Trophoblast cell (in vitro differentiated cells and primary cell): Measurements from ENCODE around the gene NHS.
A peak's percentile ranks its signal among the peaks of the same experiment; 100 is the strongest.

ENCODE experiments used
- DNase-seq, 2 donors: peaks; one replicate each; pipeline ENCODE4 v3.0.0-alpha.2; 2016
- H2AFZ ChIP-seq: 2 replicates; pipeline ENCODE4 v1.6.1; 2013; ENCODE audit warnings: low read length, moderate library complexity, mild to moderate bottlenecking; ENCODE audit not compliant: insufficient read depth, poor library complexity
- H2AK5ac ChIP-seq: 2 replicates; pipeline ENCODE4 v1.6.1; 2013; ENCODE audit warnings: mild to moderate bottlenecking, low read length
- H2BK120ac ChIP-seq: 2 replicates; pipeline ENCODE4 v1.6.1; 2013; ENCODE audit warnings: low read length, mild to moderate bottlenecking, moderate library complexity; ENCODE audit not compliant: insufficient read depth, poor library complexity
- H2BK12ac ChIP-seq: 2 replicates; pipeline ENCODE4 v1.6.1; 2013; ENCODE audit warnings: mild to moderate bottlenecking, low read length, moderate library complexity
- H2BK5ac ChIP-seq: 2 replicates; pipeline ENCODE4 v1.6.1; 2013; ENCODE audit warnings: low read length, low read depth, moderate library complexity, mild to moderate bottlenecking; ENCODE audit not compliant: poor library complexity
- H3K14ac ChIP-seq: 2 replicates; pipeline ENCODE4 v1.6.1; 2013; ENCODE audit warnings: mild to moderate bottlenecking, low read length
- H3K18ac ChIP-seq: 2 replicates; pipeline ENCODE4 v1.6.1; 2013; ENCODE audit warnings: mild to moderate bottlenecking, low read length
- H3K23ac ChIP-seq: 2 replicates; pipeline ENCODE4 v1.6.1; 2013; ENCODE audit warnings: low read length
- H3K27ac ChIP-seq: 2 replicates; pipeline ENCODE4 v1.5.1; 2013; ENCODE audit warnings: low read depth, mild to moderate bottlenecking, inconsistent platforms, low read length, moderate library complexity
- H3K27me3 ChIP-seq: 2 replicates; pipeline ENCODE4 v1.6.1; 2013; ENCODE audit warnings: inconsistent platforms, mild to moderate bottlenecking, low read length, moderate library complexity; ENCODE audit not compliant: insufficient read depth
- H3K36me3 ChIP-seq, 2 experiments: 1 replicate in 1 of 2; 2 replicates in 1 of 2; pipeline ENCODE4 v1.6.1; 2013; ENCODE audit warnings: low read length in 2 of 2, mild to moderate bottlenecking in 2 of 2, moderate library complexity in 1 of 2; ENCODE audit not compliant: insufficient read depth in 2 of 2, control insufficient read depth in 1 of 2
- H3K4ac ChIP-seq: 2 replicates; pipeline ENCODE4 v1.6.1; 2013; ENCODE audit warnings: low read depth, mild to moderate bottlenecking, low read length, moderate library complexity
- H3K4me1 ChIP-seq, 2 experiments: 1 replicate in 1 of 2; 2 replicates in 1 of 2; pipeline ENCODE4 v1.6.1; 2013; ENCODE audit warnings: low read length in 2 of 2, mild to moderate bottlenecking in 2 of 2, moderate library complexity in 1 of 2; ENCODE audit not compliant: insufficient read depth in 2 of 2, control insufficient read depth in 1 of 2
- H3K4me2 ChIP-seq: 2 replicates; pipeline ENCODE4 v1.6.1; 2013; ENCODE audit warnings: inconsistent platforms, mild to moderate bottlenecking, low read length, moderate library complexity
- H3K4me3 ChIP-seq: 2 replicates; pipeline ENCODE4 v1.5.1; 2013; ENCODE audit warnings: mild to moderate bottlenecking, low read depth, low read length, inconsistent platforms
- H3K79me1 ChIP-seq: one replicate; pipeline ENCODE4 v1.6.1; 2013; ENCODE audit warnings: low read length
- H3K79me2 ChIP-seq: 2 replicates; pipeline ENCODE4 v1.6.1; 2013; ENCODE audit warnings: low read length, mild to moderate bottlenecking; ENCODE audit not compliant: control insufficient read depth, insufficient read depth, poor library complexity
- H3K9ac ChIP-seq: 2 replicates; pipeline ENCODE4 v1.6.1; 2013; ENCODE audit warnings: mild to moderate bottlenecking, low read length
- H3K9me3 ChIP-seq: 2 replicates; pipeline ENCODE4 v1.6.1; 2013; ENCODE audit warnings: low read depth, mild to moderate bottlenecking, control low read depth, inconsistent platforms, low read length; ENCODE audit not compliant: insufficient read depth
- H4K12ac ChIP-seq: 2 replicates; pipeline ENCODE4 v1.6.1; 2013; ENCODE audit warnings: low read depth, mild to moderate bottlenecking, low read length, moderate library complexity
- H4K8ac ChIP-seq: 2 replicates; pipeline ENCODE4 v1.6.1; 2013; ENCODE audit warnings: low read depth, mild to moderate bottlenecking, low read length, moderate library complexity
- H4K91ac ChIP-seq: one replicate; pipeline ENCODE4 v1.6.1; 2013; ENCODE audit warnings: low read depth, mild to moderate bottlenecking, low read length, moderate library complexity
- WGBS: extraction: QIAGEN DNeasy Blood & Tissue Kit; methylation state at CpG from one replicate; pipeline ENCODE4 v1.1.7; 2013; ENCODE audit warnings: missing lambda C conversion rate; ENCODE audit not compliant: insufficient read length, insufficient coverage; ENCODE audit errors: extremely low coverage; 5-methylcytosine and 5-hydroxymethylcytosine counted together

Gene NHS

GRCh38 chrX:17736856-17737709 is 362.1 kb downstream of the NHS start, which contains the start of gene SCML1:
SCML1 (plus strand) TSS chrX:17737493; CDS start chrX:17744187, 6,694 bp downstream.
- H3K23ac ChIP-seq: no peak within 1 kb of the TSS
- H3K4me2 ChIP-seq: peak within 1 kb of the TSS; percentile 90
- peak within 1 kb of the TSS; percentile 91 for H4K8ac ChIP-seq
- no peak within 1 kb of the TSS for H2AK5ac ChIP-seq
- H2AFZ ChIP-seq: peak within 1 kb of the TSS; percentile 66
- H4K12ac ChIP-seq: peak within 1 kb of the TSS; percentile 84
- H3K4me1 ChIP-seq: no peaks in the 10 kb centered on the region
- peak within 1 kb of the TSS; percentile 84 for H3K4me3 ChIP-seq
- H3K18ac ChIP-seq: peak within 1 kb of the TSS; percentile 45
- no CpG with 5 or more reads among the region's 67 CpGs for WGBS
- no peaks in the 10 kb centered on the region for H3K36me3 ChIP-seq
- no peaks in the 10 kb centered on the region for H3K79me1 ChIP-seq
- H3K9ac ChIP-seq: no peak within 1 kb of the TSS
- no peak within 1 kb of the TSS for H3K14ac ChIP-seq
- H4K91ac ChIP-seq: peak within 1 kb of the TSS; percentile 76
- no peak within 1 kb of the TSS for H2BK12ac ChIP-seq
- H3K27ac ChIP-seq: peak within 1 kb of the TSS; percentile 58
- no peak within 1 kb of the TSS for H2BK5ac ChIP-seq
- H3K4ac ChIP-seq: no peak within 1 kb of the TSS
- H3K79me2 ChIP-seq: no peaks in the 10 kb centered on the region
- no peaks in the 10 kb centered on the region for H3K9me3 ChIP-seq
- no peaks in the 10 kb centered on the region for H3K27me3 ChIP-seq
- DNase-seq: peak; percentile 91
- no peak within 1 kb of the TSS for H2BK120ac ChIP-seq

- H3K4me3 ChIP-seq: peak overlapping the region; percentile 84
- WGBS: no CpG with 5 or more reads among the region's 15 CpGs
- H3K79me1 ChIP-seq: no peaks in the 10 kb centered on the region
- no peak overlapping the region for H3K9ac ChIP-seq
- no peaks in the 10 kb centered on the region for H3K9me3 ChIP-seq
- no peak overlapping the region for H2BK120ac ChIP-seq
- H2AK5ac ChIP-seq: no peak overlapping the region
- no peak overlapping the region for H4K91ac ChIP-seq
- H3K79me2 ChIP-seq: no peaks in the 10 kb centered on the region
- no peak overlapping the region for H3K27ac ChIP-seq
- no peaks in the 10 kb centered on the region for H3K36me3 ChIP-seq
- no peak overlapping the region for H2BK5ac ChIP-seq
- no peak overlapping the region for H4K12ac ChIP-seq
- H2BK12ac ChIP-seq: no peak overlapping the region
- peak overlapping the region; percentile 59 for H2AFZ ChIP-seq
- no peaks in the 10 kb centered on the region for H3K27me3 ChIP-seq
- H3K4me1 ChIP-seq: no peaks in the 10 kb centered on the region
- DNase-seq: no peak
- H3K4ac ChIP-seq: no peak overlapping the region
- H3K14ac ChIP-seq: no peak overlapping the region
- H3K23ac ChIP-seq: no peak overlapping the region
- H3K18ac ChIP-seq: no peak overlapping the region
- no peak overlapping the region for H4K8ac ChIP-seq
- peak overlapping the region; percentile 90 for H3K4me2 ChIP-seq
These were observed 362.6 kb downstream of the NHS start for GRCh38 chrX:17737710-17737985.

- no peak overlapping the region for H2BK120ac ChIP-seq
- no peak overlapping the region for H2BK12ac ChIP-seq
- H2BK5ac ChIP-seq: no peak overlapping the region
- peak in 1 of 2 donors; percentile 27 for DNase-seq
- no peak overlapping the region for H3K23ac ChIP-seq
- no peak overlapping the region for H4K8ac ChIP-seq
- no CpG with 5 or more reads among the region's 45 CpGs for WGBS
- H3K27me3 ChIP-seq: no peaks in the 10 kb centered on the region
- H2AK5ac ChIP-seq: no peak overlapping the region
- no peak overlapping the region for H3K18ac ChIP-seq
- peak overlapping the region; percentile 90 for H3K4me2 ChIP-seq
- peak overlapping the region; percentile 84 for H3K4me3 ChIP-seq
- no peaks in the 10 kb centered on the region for H3K79me2 ChIP-seq
- H3K9ac ChIP-seq: no peak overlapping the region
- H2AFZ ChIP-seq: peak overlapping the region; percentile 59
- no peak overlapping the region for H3K27ac ChIP-seq
- no peak overlapping the region for H3K14ac ChIP-seq
- H4K12ac ChIP-seq: no peak overlapping the region
- no peaks in the 10 kb centered on the region for H3K4me1 ChIP-seq
- H4K91ac ChIP-seq: no peak overlapping the region
- H3K9me3 ChIP-seq: no peaks in the 10 kb centered on the region
- H3K36me3 ChIP-seq: no peaks in the 10 kb centered on the region
- H3K79me1 ChIP-seq: no peaks in the 10 kb centered on the region
- no peak overlapping the region for H3K4ac ChIP-seq
These were observed 363.1 kb downstream of the NHS start for GRCh38 chrX:17737986-17738713.

- Histone ChIP-seq H3K9me3 (no peaks in the 10 kb centered on the region), H3K27me3 (no peaks in the 10 kb centered on the region), H3K4me3 (no peak overlapping the region), H3K4me2 (no peak overlapping the region), H3K9ac (no peak overlapping the region), H3K36me3 (no peaks in the 10 kb centered on the region), H2AFZ (no peak overlapping the region), H2AK5ac (no peak overlapping the region), H4K12ac (no peak overlapping the region), H3K27ac (no peak overlapping the region), H3K23ac (no peak overlapping the region), H3K18ac (no peak overlapping the region), H3K4ac (no peak overlapping the region), H3K14ac (no peak overlapping the region), H2BK12ac (no peak overlapping the region), H2BK5ac (no peak overlapping the region), H3K79me1 (no peaks in the 10 kb centered on the region), H4K8ac (no peak overlapping the region), H4K91ac (no peak overlapping the region), H3K4me1 (no peaks in the 10 kb centered on the region), H2BK120ac (no peak overlapping the region), H3K79me2 (no peaks in the 10 kb centered on the region)
- no peak for DNase-seq
- WGBS: no CpG with 5 or more reads among the region's 6 CpGs
These were observed 363.9 kb downstream of the NHS start for GRCh38 chrX:17738737-17739535.
